CD14-positive monocyte (primary cell): ENCODE measurements around the gene HSF2BP. TPM values are rescaled to one million over a fixed set of nuclear protein-coding genes. Genes with fewer than 3 reads are reported as not detected.

Source experiments
- DNase-seq, 3 donors: peaks; one replicate each; pipeline ENCODE4 v3.0.0-alpha.2; 2011 to 2022
- H2AFZ ChIP-seq: 2 replicates; pipeline ENCODE4 v1.6.0; 2012; ENCODE audit warnings: mild to moderate bottlenecking, low read depth, low read length, inconsistent platforms; ENCODE audit not compliant: insufficient read depth, poor library complexity, severe bottlenecking
- H3K27ac ChIP-seq, 2 donors: 1 replicate in 1 of 2; 2 replicates in 1 of 2; pipeline ENCODE4 v1.5.1; 2012 to 2013; ENCODE audit warnings: low read length in 2 of 2, control low read depth in 1 of 2, inconsistent platforms in 1 of 2, low read depth in 1 of 2, mild to moderate bottlenecking in 1 of 2
- H3K27me3 ChIP-seq, 2 donors: one replicate each; pipeline versions ENCODE4 v1.6.0 to v1.6.1; 2011 to 2013; ENCODE audit warnings: low read length in 2 of 2; ENCODE audit not compliant: control insufficient read depth in 2 of 2, insufficient read depth in 2 of 2
- H3K36me3 ChIP-seq, 2 donors: replicated peaks in 1 of 2; 1 replicate in 1 of 2; 2 replicates in 1 of 2; pipeline versions ENCODE4 v1.5.1 to v1.6.1; 2012 to 2013; ENCODE audit warnings: low read length in 2 of 2, control low read depth in 1 of 2, inconsistent platforms in 1 of 2, mild to moderate bottlenecking in 1 of 2; ENCODE audit not compliant: insufficient read depth in 2 of 2, control insufficient read depth in 1 of 2
- H3K4me1 ChIP-seq, 2 donors: 1 replicate in 1 of 2; 2 replicates in 1 of 2; pipeline versions ENCODE4 v1.5.1 to v1.6.1; 2012 to 2013; ENCODE audit warnings: low read length in 2 of 2, control low read depth in 1 of 2, inconsistent platforms in 1 of 2, mild to moderate bottlenecking in 1 of 2, moderate library complexity in 1 of 2; ENCODE audit not compliant: insufficient read depth in 2 of 2, control insufficient read depth in 1 of 2
- H3K4me2 ChIP-seq: replicated peaks from 2 replicates; pipeline ENCODE3; 2012; ENCODE audit warnings: low read length, moderate library complexity, mild to moderate bottlenecking; ENCODE audit not compliant: poor library complexity, severe bottlenecking; ENCODE audit errors: extremely low read depth
- H3K4me3 ChIP-seq, 3 experiments: fragments of 200-600 bp in 1 of 3; sonication (generic) in 1 of 3; replicated peaks in 1 of 3; 1 replicate in 2 of 3; 2 replicates in 1 of 3; pipeline ENCODE4 v1.5.1; 2011 to 2013; ENCODE audit warnings: low read length in 3 of 3, mild to moderate bottlenecking in 3 of 3, control low read depth in 2 of 3, low read depth in 2 of 3, inconsistent platforms in 1 of 3, moderate library complexity in 1 of 3
- H3K79me2 ChIP-seq: 2 replicates; pipeline ENCODE4 v1.6.0; 2012; ENCODE audit warnings: mild to moderate bottlenecking, control low read depth, inconsistent platforms, low read length, moderate library complexity; ENCODE audit not compliant: insufficient read depth
- H3K9ac ChIP-seq: 2 replicates; pipeline ENCODE4 v1.6.0; 2017; ENCODE audit warnings: low read length, mild to moderate bottlenecking; ENCODE audit not compliant: insufficient read depth, poor library complexity, severe bottlenecking
- H3K9me3 ChIP-seq, 2 donors: replicated peaks in 1 of 2; 1 replicate in 1 of 2; 2 replicates in 1 of 2; pipeline versions ENCODE4 v1.5.1 to v1.6.1; 2012 to 2013; ENCODE audit warnings: low read length in 2 of 2, control low read depth in 1 of 2; ENCODE audit not compliant: control insufficient read depth in 1 of 2, insufficient read depth in 1 of 2
- H4K20me1 ChIP-seq: 2 replicates; pipeline ENCODE4 v1.6.0; 2012; ENCODE audit warnings: mild to moderate bottlenecking, low read length, control low read depth, moderate library complexity; ENCODE audit not compliant: insufficient read depth
- H3K27ac Mint-ChIP-seq, 7 donors: one replicate each; pipeline ENCODE4 v1.8.0; 2020; ENCODE audit warnings: mild to moderate bottlenecking in 7 of 7, mixed read lengths in 7 of 7, moderate library complexity in 6 of 7, inconsistent platforms in 2 of 7
- H3K27me3 Mint-ChIP-seq, 3 donors: one replicate each; pipeline ENCODE4 v1.8.0; 2021 to 2022; ENCODE audit warnings: low read depth in 3 of 3, mild to moderate bottlenecking in 3 of 3, mixed read lengths in 3 of 3, moderate library complexity in 3 of 3, inconsistent platforms in 1 of 3
- H3K36me3 Mint-ChIP-seq, 2 donors: one replicate each; pipeline ENCODE4 v1.8.0; 2020; ENCODE audit warnings: mixed read lengths in 2 of 2, inconsistent platforms in 1 of 2, mild to moderate bottlenecking in 1 of 2
- H3K4me1 Mint-ChIP-seq: one replicate; pipeline ENCODE4 v1.8.0; 2020; ENCODE audit warnings: mild to moderate bottlenecking, mixed read lengths
- H3K4me3 Mint-ChIP-seq, 2 donors: one replicate each; pipeline ENCODE4 v1.8.0; 2020; ENCODE audit warnings: mild to moderate bottlenecking in 2 of 2, mixed read lengths in 2 of 2, moderate library complexity in 1 of 2
- H3K9me3 Mint-ChIP-seq, 7 donors: one replicate each; pipeline ENCODE4 v1.8.0; 2020 to 2022; ENCODE audit warnings: mixed read lengths in 7 of 7, mild to moderate bottlenecking in 6 of 7, moderate library complexity in 6 of 7, inconsistent platforms in 2 of 7
- CTCF ChIP-seq: fragments of 200-600 bp; IDR thresholded peaks from one replicate; pipeline ENCODE4 v1.8.0; 2022; ENCODE audit warnings: antibody characterized with exemption, mild to moderate bottlenecking
- WGBS: methylation state at CpG from one replicate; pipeline ENCODE4 v1.1.5; 2013; ENCODE audit warnings: missing lambda C conversion rate; ENCODE audit not compliant: insufficient coverage; 5-methylcytosine and 5-hydroxymethylcytosine counted together
- intact Hi-C, 2 donors: fragments of 100-400 bp; cut with micrococcal nuclease; formaldehyde crosslinking; loops; one replicate each; pipeline versions ENCODE4 v1.15.0 to v1.15.1; 2023
- polyA plus RNA-seq, 3 donors: library from polyadenylated mRNA; depleted of rRNA in 1 of 3; unstranded in 2 of 3; stranded (reverse) in 1 of 3; fragments of 300-500 nt in 2 of 3; fragments of >200 nt in 1 of 3; fragmentation: Illumina TruSeq in 2 of 3; gene quantifications; 1 replicate in 2 of 3; 2 replicates in 1 of 3; pipeline ENCODE4 v1.2.3, GENCODE V29; 2012 to 2021

HSF2BP gene
- polyA plus RNA-seq, 3 donors = 0.20 TPM; not detected in 2

- Histone ChIP-seq H3K9ac (no peak overlapping the region), H3K4me3 (no peak overlapping the region), H3K27me3 (no peaks in the 10 kb centered on the region), H3K27ac (peak overlapping the region; percentile 59 to 78), H3K4me2 (peak overlapping the region; percentile 26), H2AFZ (peak overlapping the region; percentile 28), H3K36me3 (no peaks in the 10 kb centered on the region), H4K20me1 (no peaks in the 10 kb centered on the region), H3K4me1 (peaks cover 24 to 26% of the 10 kb centered on the region in 2 donors), H3K79me2 (no peaks in the 10 kb centered on the region), H3K9me3 (no peaks in the 10 kb centered on the region)
- peak overlapping the region in 3 of 7 donors; percentile 88 to 89 (median 89) for H3K27ac Mint-ChIP-seq
- H3K27me3 Mint-ChIP-seq = peaks cover 0 to 2% (median 0%) of the 10 kb centered on the region in 3 donors
- H3K36me3 Mint-ChIP-seq = no peaks in the 10 kb centered on the region
- peak; percentile 9 to 72 (median 31) for DNase-seq
- H3K9me3 Mint-ChIP-seq = peaks cover 0 to 3% (median 0%) of the 10 kb centered on the region in 7 donors
- H3K4me1 Mint-ChIP-seq = peaks cover 6% of the 10 kb centered on the region
- intact Hi-C loops = no loop called here
- peak overlapping the region in 1 of 2 donors; percentile 43 for H3K4me3 Mint-ChIP-seq
- no peak for TF ChIP-seq CTCF
- WGBS = 85% methylated on average over 8 of the region's 8 CpGs
These were observed 55.4 kb downstream of the HSF2BP start for GRCh38 chr21:43603641-43604504.

GRCh38 chr21:43603233-43603626 lies 56.1 kb downstream of the HSF2BP start:
- peak; percentile 62 to 90 (median 63) for DNase-seq
- Histone ChIP-seq H3K27me3 (no peaks in the 10 kb centered on the region), H3K9me3 (no peaks in the 10 kb centered on the region), H3K9ac (peak overlapping the region; percentile 43), H3K79me2 (no peaks in the 10 kb centered on the region), H3K4me2 (peak overlapping the region; percentile 26), H4K20me1 (no peaks in the 10 kb centered on the region), H2AFZ (peak overlapping the region; percentile 28), H3K27ac (peak overlapping the region; percentile 59 to 78), H3K4me1 (peaks cover 24 to 26% of the 10 kb centered on the region in 2 donors), H3K36me3 (no peaks in the 10 kb centered on the region), H3K4me3 (no peak overlapping the region)
- 72% methylated on average over 3 of the region's 5 CpGs for WGBS
- intact Hi-C loops = no loop called here
- no peaks in the 10 kb centered on the region for H3K36me3 Mint-ChIP-seq
- no peak for TF ChIP-seq CTCF
- H3K4me3 Mint-ChIP-seq = peak overlapping the region in 1 of 2 donors; percentile 43
- H3K27ac Mint-ChIP-seq = peak overlapping the region in 3 of 7 donors; percentile 88 to 89 (median 89)
- H3K9me3 Mint-ChIP-seq = peaks cover 0 to 3% (median 0%) of the 10 kb centered on the region in 7 donors
- peaks cover 4% of the 10 kb centered on the region for H3K4me1 Mint-ChIP-seq
- H3K27me3 Mint-ChIP-seq = no peaks in the 10 kb centered on the region
